ENCODE measurements around the gene UCHL3. TPM values are rescaled to one million over a fixed set of nuclear protein-coding genes. Genes with fewer than 3 reads are reported as not detected.
A peak's percentile ranks its signal among the peaks of the same experiment; 100 is the strongest.

UCHL3 gene
- total and polyA plus RNA-seq, 2 of the 8 experiments (the other 6 are each of a cell fraction or from before 2014, with no cell fraction given) = 33.0 to 61.1 TPM

DNA sequence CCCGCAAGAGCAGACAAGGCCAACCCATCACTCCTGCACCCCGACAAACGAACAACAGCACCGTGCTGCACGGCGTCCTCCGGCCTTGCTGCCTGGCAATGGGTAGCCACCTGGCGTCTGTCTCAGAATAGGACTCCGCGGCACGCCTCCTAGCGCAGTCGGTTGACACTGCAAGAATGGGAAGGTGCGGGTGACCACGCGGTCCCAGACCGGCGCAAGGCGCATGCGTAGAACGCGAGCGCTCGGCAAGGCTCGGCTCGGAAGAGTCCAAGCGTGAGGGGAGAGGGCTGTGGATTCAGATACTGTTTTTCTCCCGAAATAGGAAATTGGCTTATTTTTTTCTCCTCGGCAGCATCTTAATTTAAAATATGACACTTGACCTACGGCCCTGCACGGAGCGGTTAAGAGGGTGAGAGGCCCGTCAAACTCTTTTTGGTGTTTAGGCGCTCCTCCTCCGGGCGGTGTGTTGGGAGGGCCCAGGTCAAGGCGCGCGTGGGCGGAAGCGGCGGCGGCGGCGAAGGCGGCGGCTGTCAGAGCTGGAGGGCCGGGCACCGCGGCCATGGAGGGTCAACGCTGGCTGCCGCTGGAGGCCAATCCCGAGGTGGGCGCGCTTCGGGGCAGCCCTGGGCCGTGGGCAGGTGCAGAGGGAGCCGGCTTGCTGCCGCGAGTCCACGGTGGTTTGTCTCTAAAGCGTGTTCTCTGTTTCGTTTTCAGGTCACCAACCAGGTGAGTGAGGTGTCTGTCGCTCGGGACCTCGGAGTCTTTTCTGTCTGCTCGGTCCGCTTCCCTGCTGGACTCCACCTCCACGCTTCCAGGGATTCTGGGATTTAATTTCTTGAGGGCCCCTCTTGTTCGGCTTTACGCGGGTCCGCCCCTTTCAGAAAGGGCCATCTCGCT, at the start of gene UCHL3 (continued):
- TF ChIP-seq, protein P1, sequence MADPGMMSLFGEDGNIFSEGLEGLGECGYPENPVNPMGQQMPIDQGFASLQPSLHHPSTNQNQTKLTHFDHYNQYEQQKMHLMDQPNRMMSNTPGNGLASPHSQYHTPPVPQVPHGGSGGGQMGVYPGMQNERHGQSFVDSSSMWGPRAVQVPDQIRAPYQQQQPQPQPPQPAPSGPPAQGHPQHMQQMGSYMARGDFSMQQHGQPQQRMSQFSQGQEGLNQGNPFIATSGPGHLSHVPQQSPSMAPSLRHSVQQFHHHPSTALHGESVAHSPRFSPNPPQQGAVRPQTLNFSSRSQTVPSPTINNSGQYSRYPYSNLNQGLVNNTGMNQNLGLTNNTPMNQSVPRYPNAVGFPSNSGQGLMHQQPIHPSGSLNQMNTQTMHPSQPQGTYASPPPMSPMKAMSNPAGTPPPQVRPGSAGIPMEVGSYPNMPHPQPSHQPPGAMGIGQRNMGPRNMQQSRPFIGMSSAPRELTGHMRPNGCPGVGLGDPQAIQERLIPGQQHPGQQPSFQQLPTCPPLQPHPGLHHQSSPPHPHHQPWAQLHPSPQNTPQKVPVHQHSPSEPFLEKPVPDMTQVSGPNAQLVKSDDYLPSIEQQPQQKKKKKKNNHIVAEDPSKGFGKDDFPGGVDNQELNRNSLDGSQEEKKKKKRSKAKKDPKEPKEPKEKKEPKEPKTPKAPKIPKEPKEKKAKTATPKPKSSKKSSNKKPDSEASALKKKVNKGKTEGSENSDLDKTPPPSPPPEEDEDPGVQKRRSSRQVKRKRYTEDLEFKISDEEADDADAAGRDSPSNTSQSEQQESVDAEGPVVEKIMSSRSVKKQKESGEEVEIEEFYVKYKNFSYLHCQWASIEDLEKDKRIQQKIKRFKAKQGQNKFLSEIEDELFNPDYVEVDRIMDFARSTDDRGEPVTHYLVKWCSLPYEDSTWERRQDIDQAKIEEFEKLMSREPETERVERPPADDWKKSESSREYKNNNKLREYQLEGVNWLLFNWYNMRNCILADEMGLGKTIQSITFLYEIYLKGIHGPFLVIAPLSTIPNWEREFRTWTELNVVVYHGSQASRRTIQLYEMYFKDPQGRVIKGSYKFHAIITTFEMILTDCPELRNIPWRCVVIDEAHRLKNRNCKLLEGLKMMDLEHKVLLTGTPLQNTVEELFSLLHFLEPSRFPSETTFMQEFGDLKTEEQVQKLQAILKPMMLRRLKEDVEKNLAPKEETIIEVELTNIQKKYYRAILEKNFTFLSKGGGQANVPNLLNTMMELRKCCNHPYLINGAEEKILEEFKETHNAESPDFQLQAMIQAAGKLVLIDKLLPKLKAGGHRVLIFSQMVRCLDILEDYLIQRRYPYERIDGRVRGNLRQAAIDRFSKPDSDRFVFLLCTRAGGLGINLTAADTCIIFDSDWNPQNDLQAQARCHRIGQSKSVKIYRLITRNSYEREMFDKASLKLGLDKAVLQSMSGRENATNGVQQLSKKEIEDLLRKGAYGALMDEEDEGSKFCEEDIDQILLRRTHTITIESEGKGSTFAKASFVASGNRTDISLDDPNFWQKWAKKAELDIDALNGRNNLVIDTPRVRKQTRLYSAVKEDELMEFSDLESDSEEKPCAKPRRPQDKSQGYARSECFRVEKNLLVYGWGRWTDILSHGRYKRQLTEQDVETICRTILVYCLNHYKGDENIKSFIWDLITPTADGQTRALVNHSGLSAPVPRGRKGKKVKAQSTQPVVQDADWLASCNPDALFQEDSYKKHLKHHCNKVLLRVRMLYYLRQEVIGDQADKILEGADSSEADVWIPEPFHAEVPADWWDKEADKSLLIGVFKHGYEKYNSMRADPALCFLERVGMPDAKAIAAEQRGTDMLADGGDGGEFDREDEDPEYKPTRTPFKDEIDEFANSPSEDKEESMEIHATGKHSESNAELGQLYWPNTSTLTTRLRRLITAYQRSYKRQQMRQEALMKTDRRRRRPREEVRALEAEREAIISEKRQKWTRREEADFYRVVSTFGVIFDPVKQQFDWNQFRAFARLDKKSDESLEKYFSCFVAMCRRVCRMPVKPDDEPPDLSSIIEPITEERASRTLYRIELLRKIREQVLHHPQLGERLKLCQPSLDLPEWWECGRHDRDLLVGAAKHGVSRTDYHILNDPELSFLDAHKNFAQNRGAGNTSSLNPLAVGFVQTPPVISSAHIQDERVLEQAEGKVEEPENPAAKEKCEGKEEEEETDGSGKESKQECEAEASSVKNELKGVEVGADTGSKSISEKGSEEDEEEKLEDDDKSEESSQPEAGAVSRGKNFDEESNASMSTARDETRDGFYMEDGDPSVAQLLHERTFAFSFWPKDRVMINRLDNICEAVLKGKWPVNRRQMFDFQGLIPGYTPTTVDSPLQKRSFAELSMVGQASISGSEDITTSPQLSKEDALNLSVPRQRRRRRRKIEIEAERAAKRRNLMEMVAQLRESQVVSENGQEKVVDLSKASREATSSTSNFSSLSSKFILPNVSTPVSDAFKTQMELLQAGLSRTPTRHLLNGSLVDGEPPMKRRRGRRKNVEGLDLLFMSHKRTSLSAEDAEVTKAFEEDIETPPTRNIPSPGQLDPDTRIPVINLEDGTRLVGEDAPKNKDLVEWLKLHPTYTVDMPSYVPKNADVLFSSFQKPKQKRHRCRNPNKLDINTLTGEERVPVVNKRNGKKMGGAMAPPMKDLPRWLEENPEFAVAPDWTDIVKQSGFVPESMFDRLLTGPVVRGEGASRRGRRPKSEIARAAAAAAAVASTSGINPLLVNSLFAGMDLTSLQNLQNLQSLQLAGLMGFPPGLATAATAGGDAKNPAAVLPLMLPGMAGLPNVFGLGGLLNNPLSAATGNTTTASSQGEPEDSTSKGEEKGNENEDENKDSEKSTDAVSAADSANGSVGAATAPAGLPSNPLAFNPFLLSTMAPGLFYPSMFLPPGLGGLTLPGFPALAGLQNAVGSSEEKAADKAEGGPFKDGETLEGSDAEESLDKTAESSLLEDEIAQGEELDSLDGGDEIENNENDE (IDR thresholded peaks at IDR 0.05; ENCODE audit: insufficient replicate concordance, low read length) = no peak
- no peak for TF ChIP-seq CBX8 (IDR thresholded peaks at IDR 0.05; ENCODE audit: borderline replicate concordance, low read depth, low read length)
- TF ChIP-seq CHD2 (IDR thresholded peaks at IDR 0.05; ENCODE audit: low read length) = peak; percentile 40; the same call in 1 of the 2 replicates
- TF ChIP-seq, protein P2, sequence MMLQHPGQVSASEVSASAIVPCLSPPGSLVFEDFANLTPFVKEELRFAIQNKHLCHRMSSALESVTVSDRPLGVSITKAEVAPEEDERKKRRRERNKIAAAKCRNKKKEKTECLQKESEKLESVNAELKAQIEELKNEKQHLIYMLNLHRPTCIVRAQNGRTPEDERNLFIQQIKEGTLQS (IDR thresholded peaks at IDR 0.05; ENCODE audit: insufficient read depth, low read depth, low read length) = 0 out of 2 replicates have a peak, but pooled peaks have one; percentile 28
- peak; percentile 51 for TF ChIP-seq SAP30 (IDR thresholded peaks at IDR 0.05; ENCODE audit: insufficient read depth, insufficient replicate concordance, low read length)
- TF ChIP-seq RBBP5 (IDR thresholded peaks at IDR 0.05; ENCODE audit: borderline replicate concordance, low read depth, low read length) = peak; percentile 94
- TF ChIP-seq HDAC2 (IDR thresholded peaks at IDR 0.05; ENCODE audit: borderline replicate concordance in 1 of 2, low read depth in 2 of 2, low read length in 2 of 2) = peak; percentile 69 to 86; a peak in 2 of 4 replicates

All from H1 (cell line).